RWPE1 (cell line): ENCODE data around the gene CACNA2D4.

Experiments
- CTCF ChIA-PET: fragments of 350-600 bp; sonication (Branson Sonifier 250); formaldehyde crosslinking; extraction: SDS; loops from one replicate; lab custom pipeline; 2021; lab: Yijun Ruan, JAX
- POLR2A ChIA-PET: fragments of 400-600 bp; formaldehyde crosslinking; extraction: SDS; loops from one replicate; lab custom pipeline; 2020; ENCODE audit warnings: antibody characterized with exemption; ENCODE audit not compliant: low non-redundant PET; lab: Yijun Ruan, JAX
- DNase-seq: peaks from one replicate; pipeline ENCODE4 v3.0.0; 2012; ENCODE audit warnings: low spot score
- H3K27ac ChIP-seq: fragments of 450-650 bp; 2 replicates; pipeline ENCODE4 v1.5.1; 2017
- TF ChIP-seq, protein P1 (sequence below): fragments of 450-650 bp; conservative IDR thresholded peaks from 2 replicates; pipeline ENCODE4 v1.5.1; 2017; ENCODE audit warnings: low read depth, mild to moderate bottlenecking

The CACNA2D4 gene

DNA sequence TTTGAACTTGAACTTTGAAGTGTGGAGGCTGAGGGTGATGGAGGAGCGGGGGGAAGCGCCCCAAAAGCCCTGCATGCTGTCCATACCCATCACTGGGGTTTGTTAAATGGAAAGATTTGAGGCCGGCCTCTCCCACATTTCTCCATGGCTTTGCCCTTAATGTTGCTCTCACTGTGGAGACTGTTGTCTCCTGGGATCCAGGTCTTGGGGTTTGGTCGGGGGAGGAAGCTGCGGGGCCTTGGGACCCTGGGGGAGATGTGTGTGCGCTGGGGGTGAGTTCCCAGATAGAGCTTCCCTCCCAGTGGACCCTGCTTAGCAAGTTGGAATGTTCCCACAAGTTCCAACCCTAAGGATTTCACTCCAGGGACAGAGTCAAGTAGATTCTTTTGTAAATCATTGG is 126.0 kb downstream of the CACNA2D4 start:
- TF ChIP-seq, protein P1, sequence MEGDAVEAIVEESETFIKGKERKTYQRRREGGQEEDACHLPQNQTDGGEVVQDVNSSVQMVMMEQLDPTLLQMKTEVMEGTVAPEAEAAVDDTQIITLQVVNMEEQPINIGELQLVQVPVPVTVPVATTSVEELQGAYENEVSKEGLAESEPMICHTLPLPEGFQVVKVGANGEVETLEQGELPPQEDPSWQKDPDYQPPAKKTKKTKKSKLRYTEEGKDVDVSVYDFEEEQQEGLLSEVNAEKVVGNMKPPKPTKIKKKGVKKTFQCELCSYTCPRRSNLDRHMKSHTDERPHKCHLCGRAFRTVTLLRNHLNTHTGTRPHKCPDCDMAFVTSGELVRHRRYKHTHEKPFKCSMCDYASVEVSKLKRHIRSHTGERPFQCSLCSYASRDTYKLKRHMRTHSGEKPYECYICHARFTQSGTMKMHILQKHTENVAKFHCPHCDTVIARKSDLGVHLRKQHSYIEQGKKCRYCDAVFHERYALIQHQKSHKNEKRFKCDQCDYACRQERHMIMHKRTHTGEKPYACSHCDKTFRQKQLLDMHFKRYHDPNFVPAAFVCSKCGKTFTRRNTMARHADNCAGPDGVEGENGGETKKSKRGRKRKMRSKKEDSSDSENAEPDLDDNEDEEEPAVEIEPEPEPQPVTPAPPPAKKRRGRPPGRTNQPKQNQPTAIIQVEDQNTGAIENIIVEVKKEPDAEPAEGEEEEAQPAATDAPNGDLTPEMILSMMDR = no peak
- no peak overlapping the region for H3K27ac ChIP-seq
- ChIA-PET CTCF (interaction anchor here (0.6 to 4.3 kb wide), 4 partner anchors 100 to 157 kb away, joined by 3 to 105 read pairs (median 15); no protein-coding TSS in a partner anchor), POLR2A (no interaction called here)
- no peak for DNase-seq

DNA sequence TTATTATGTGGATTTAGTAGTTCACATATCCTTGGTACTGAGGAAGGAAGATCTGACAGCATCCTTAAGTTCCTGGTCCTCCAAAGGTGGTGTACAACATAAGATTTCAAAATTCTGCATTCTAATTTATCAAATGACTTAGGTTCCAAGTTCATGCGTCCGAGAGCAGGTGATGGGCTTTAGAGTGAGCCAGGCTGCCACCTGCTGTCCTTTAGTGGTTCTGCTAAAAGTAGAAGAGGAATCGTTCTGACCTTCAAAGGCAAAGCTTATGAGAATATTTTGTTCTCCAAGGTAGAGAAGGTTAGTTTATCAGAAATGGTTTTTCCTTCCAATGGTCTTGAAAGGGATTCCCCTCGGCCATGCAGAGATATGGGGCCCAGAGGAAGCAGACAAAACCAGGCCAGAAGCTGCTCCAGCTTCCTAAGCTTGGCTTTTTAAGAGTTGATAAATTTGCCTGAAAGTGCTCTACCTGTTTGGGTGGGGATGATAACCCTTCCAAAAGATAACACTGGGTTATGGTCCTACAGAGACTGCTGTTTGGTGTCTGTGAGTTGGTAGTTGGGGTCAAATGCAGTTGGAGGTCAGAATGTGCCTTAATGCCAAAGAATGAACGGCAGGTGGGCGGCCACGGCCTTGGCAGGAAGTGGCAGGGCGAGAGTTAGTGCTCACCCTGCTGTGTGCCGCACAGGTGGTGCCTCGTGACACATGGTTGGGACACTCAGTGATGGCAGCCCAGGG is 127.2 kb downstream of the CACNA2D4 start:
- ChIA-PET POLR2A (no interaction called here), CTCF (interaction anchor here (0.5 to 4.3 kb wide), 19 partner anchors 9 to 957 kb away, joined by 3 to 105 read pairs (median 4); partner anchors contain the start of genes ADIPOR2 and WNT5B)
- TF ChIP-seq, protein P1 = peak; percentile 62
- DNase-seq = peak; percentile 59
- no peak overlapping the region for H3K27ac ChIP-seq

DNA sequence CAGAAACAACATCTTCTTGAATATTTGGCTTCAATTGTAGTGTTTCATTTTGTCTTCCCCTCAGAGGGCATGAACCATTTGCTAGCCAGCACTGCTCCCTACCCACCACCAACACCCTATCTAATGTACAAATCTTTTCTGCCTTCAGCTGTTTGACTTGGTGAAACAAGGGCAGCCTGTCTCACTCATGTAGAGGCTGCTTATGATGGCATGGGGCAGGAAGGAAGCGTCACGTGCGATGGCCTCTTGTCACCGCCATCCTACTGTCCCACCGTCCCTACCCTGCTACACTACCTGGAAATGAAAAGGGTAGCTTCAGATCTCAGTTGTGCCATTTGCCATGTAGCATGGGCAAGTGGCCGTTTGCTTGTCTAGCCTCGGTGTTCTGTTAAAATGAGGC is 128.0 kb downstream of the CACNA2D4 start:
- ChIA-PET POLR2A (no interaction called here), CTCF (interaction anchor here (0.5 to 4.3 kb wide), 10 partner anchors 8 to 155 kb away, joined by 3 to 105 read pairs (median 8); partner anchors contain the start of gene ADIPOR2)
- TF ChIP-seq, protein P1 = no peak
- DNase-seq = no peak
- no peak overlapping the region for H3K27ac ChIP-seq

DNA sequence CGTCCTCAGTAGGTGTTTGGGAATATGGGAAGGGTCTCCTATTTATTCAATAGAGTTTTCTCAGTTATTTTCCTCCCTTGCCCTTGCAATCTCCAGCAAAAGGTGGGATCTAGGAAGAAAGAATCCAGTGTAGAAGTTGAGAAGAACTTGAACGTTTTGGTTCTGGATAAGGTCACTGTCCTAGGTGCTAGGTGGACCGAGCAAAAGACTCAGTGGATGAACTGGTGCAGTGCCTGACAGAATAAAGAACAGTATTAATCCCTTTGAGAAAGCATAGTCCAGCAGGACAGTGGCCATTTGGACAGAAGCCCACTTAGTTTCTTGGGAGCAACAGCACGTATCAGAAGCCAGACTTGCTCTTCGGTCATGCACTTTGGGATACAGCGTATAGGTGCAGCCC is 130.7 kb downstream of the CACNA2D4 start:
- H3K27ac ChIP-seq = no peak overlapping the region
- no peak for DNase-seq
- TF ChIP-seq, protein P1 = no peak
- POLR2A ChIA-PET = no interaction called here
- CTCF ChIA-PET = interaction anchor here (0.6 kb wide), 1 partner anchor 10 kb away, joined by 3 read pairs; no protein-coding TSS in a partner anchor

DNA sequence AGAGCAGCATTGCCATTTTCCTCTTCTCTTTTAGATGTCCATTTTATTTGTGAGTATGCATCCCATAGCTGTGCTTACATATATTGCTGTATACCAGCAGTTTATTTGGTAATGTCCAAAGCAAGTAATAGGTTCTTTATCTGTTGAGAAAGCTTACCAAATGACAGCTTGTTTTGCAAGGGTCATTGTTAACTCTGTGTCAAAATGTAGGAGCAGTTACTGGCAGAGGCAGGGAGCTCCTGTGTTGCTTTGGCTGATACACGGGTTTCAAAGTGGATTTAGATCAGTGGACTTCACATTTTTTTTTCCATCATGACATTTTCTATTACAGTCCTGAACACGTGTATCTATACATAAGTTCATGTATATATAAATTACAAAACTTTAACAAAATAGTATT is 136.2 kb downstream of the CACNA2D4 start:
- ChIA-PET CTCF (interaction anchor here (0.5 to 2.7 kb wide), 2 partner anchors 9 to 63 kb away, joined by 4 to 11 read pairs; no protein-coding TSS in a partner anchor), POLR2A (no interaction called here)
- TF ChIP-seq, protein P1 = no peak
- DNase-seq = no peak
- H3K27ac ChIP-seq = no peak overlapping the region

DNA sequence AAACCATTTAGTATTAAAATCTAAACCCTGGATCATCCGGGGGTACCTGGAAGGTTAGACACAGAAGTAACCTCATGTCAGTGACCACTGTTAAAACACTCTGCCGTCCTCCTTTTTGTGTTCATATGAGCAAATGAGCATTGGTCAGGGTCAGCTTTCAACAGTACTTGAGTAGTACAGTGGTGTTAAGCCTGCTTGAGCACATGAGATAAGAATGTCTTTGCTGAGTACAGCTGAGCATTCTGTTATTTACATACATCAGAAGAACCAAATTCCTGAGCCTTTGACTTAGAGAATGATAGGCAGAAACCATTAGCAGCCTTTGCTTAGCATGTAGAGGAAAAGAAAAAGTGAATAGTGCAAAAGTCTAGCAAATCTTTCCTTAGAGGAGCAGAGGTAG is 136.7 kb downstream of the CACNA2D4 start:
- H3K27ac ChIP-seq = no peak overlapping the region
- no peak for DNase-seq
- CTCF ChIA-PET = interaction anchor here (0.5 to 2.7 kb wide), 4 partner anchors 9 to 84 kb away, joined by 3 to 11 read pairs (median 4); no protein-coding TSS in a partner anchor
- POLR2A ChIA-PET = no interaction called here
- TF ChIP-seq, protein P1 = no peak
